GM10847 (cell line): ENCODE measurements around the gene DDN.

Experiments used
- POLR2A ChIP-seq: IDR thresholded peaks from 2 replicates; pipeline ENCODE4 v1.6.1; 2011; ENCODE audit not compliant: insufficient read length; ENCODE audit errors: extremely low read depth

DDN gene

DNA sequence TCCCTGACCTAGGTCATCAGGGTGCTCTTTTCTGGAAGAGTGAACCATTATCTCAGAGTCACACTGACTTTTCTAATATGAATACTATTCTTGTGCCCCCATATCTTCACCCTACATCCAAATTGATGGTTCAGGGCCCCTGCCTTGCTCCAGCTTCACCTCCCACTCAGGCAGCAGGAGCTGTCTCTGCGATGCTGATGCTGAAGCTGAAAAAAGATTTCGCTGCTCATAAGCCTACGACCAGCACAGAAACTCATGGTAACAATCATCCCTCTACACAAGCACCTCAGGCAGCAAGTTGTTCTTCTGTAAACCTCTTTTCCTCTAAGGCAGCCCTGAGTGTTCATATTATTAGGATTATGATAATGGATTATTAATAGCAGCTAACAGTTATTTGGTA lies 45.1 kb downstream of the DDN start:
- TF ChIP-seq POLR2A: no peak

DNA sequence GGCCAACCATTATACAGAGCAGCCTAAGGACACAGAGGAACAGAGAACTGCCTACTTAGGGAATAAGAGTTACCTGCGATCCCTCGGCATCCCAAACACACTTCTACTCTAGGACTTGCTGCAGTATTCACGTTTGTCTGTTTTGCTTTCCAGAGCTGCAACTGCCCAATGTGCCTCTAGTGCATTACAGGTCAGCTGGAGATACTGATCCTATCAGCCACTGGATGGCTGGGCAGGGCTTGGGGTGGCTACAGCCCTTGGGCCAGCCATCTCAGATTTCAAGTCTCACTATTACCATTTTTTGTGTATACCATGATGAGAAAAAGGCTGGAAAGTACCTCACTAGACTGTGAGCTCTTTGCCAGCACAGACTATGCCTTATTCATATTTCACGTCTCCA lies 46.5 kb downstream of the DDN start:
- no peak for TF ChIP-seq POLR2A

- TF ChIP-seq POLR2A: no peak
Measured at GRCh38 chr12:48947727-48948126, 51.4 kb downstream of the DDN start.

DNA sequence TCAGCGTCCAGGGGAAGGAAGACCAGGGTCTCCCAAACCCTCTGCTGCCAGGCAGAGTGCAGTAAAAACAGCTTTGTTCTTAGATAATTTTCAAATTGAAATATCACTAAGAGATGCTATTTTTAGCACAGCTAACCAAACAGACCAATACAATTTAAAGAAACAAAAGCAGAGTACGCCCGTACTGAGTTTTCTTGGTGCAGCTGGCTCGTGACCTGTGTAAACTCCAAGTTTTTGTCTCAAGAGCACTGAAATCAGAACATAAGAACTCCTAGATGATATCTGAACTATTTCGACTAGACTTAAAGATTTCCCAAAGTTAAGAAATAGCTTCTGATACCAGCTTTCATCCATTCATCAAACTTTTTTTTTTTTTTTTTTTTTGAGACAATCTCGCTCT lies 52.2 kb downstream of the DDN start:
- no peak for TF ChIP-seq POLR2A

GRCh38 chr12:48946205-48946604 lies 53.0 kb downstream of the DDN start:
- no peak for TF ChIP-seq POLR2A
